HL-60 (cell line): Measurements from ENCODE around the gene RSPO3.

Experiments used
- CTCF ChIP-seq: IDR thresholded peaks from one replicate; pipeline ENCODE4 v1.5.1; 2011; ENCODE audit warnings: low read length, control low read depth, inconsistent platforms; ENCODE audit not compliant: insufficient read depth
- POLR2AphosphoS5 ChIP-seq: IDR thresholded peaks from 2 replicates; pipeline ENCODE4 v1.6.1; 2012; ENCODE audit warnings: low read depth

- TF ChIP-seq CTCF = peak; percentile 57
- no peak for TF ChIP-seq POLR2AphosphoS5
Observed at GRCh38 chr6:127186889-127187288, 68.4 kb downstream of the RSPO3 start.
